Smooth muscle cell (in vitro differentiated cells): ENCODE data around the gene ABHD8. TPM values are rescaled to one million over a fixed set of nuclear protein-coding genes. Genes with fewer than 3 reads are reported as not detected.

Experiments
- DNase-seq: peaks from one replicate; lab custom pipeline; 2025; ENCODE audit not compliant: unreplicated experiment; lab: John Stamatoyannopoulos, UW
- H2AFZ ChIP-seq: fragments of 200-600 bp; sonication (generic); 2 replicates; pipeline ENCODE4 v1.6.0; 2016; ENCODE audit warnings: antibody characterized with exemption, low read depth, mild to moderate bottlenecking
- H3F3A ChIP-seq: fragments of 200-600 bp; sonication (generic); 2 replicates; pipeline ENCODE4 v1.6.0; 2017; ENCODE audit warnings: antibody characterized with exemption, low read depth
- H3K27ac ChIP-seq: fragments of 200-600 bp; sonication (generic); 2 replicates; pipeline ENCODE4 v1.5.1; 2016; ENCODE audit warnings: low read depth, mild to moderate bottlenecking
- H3K27me3 ChIP-seq: fragments of 200-600 bp; sonication (generic); 2 replicates; pipeline ENCODE4 v1.6.1; 2016; ENCODE audit warnings: low read depth, mild to moderate bottlenecking
- H3K36me3 ChIP-seq: fragments of 200-600 bp; sonication (generic); 2 replicates; pipeline ENCODE4 v1.5.1; 2016; ENCODE audit warnings: low read depth
- H3K4me1 ChIP-seq: fragments of 200-600 bp; sonication (generic); 2 replicates; pipeline ENCODE4 v1.5.1; 2016; ENCODE audit warnings: low read depth
- H3K4me2 ChIP-seq: fragments of 200-600 bp; sonication (generic); 2 replicates; pipeline ENCODE4 v1.6.0; 2016; ENCODE audit warnings: mild to moderate bottlenecking
- H3K4me3 ChIP-seq: fragments of 200-600 bp; sonication (generic); 2 replicates; pipeline ENCODE4 v1.5.1; 2016; ENCODE audit warnings: mild to moderate bottlenecking
- H3K79me2 ChIP-seq: fragments of 200-600 bp; sonication (generic); 2 replicates; pipeline ENCODE4 v1.6.0; 2016; ENCODE audit warnings: low read depth, mild to moderate bottlenecking
- H3K9ac ChIP-seq: fragments of 200-600 bp; sonication (generic); 2 replicates; pipeline ENCODE4 v1.6.0; 2016; ENCODE audit warnings: low read depth
- H3K9me3 ChIP-seq: fragments of 200-600 bp; sonication (generic); replicated peaks from 2 replicates; pipeline ENCODE4 v1.5.1; 2016; ENCODE audit warnings: low read depth
- H4K20me1 ChIP-seq: fragments of 200-600 bp; sonication (generic); 2 replicates; pipeline ENCODE4 v1.6.0; 2016; ENCODE audit warnings: low read depth
- WGBS: methylation state at CpG from one replicate; pipeline ENCODE4 v1.1.7; 2016; ENCODE audit warnings: low lambda C conversion rate; 5-methylcytosine and 5-hydroxymethylcytosine counted together
- polyA plus RNA-seq: library from polyadenylated mRNA; unstranded; fragments of >200 nt; fragmentation: Nextera tagmentation; extraction: Ambion mirVana; gene quantifications from 2 replicates; pipeline ENCODE4 v1.2.1, GENCODE V29; 2016
- total RNA-seq: library from RNA; depleted of rRNA; stranded (reverse); fragments of >200 nt; gene quantifications from 2 replicates; pipeline ENCODE4 v1.2.3, GENCODE V29; 2014
- TF ChIP-seq, protein P1 (sequence below): fragments of 200-600 bp; sonication (generic); IDR thresholded peaks from 2 replicates; pipeline ENCODE4 v1.5.1; 2017; ENCODE audit warnings: borderline replicate concordance, mild to moderate bottlenecking, antibody characterized with exemption; ENCODE audit not compliant: insufficient read depth, poor library complexity, severe bottlenecking

Gene ABHD8
- total and polyA plus RNA-seq, 2 experiments from 2014 or later: 9.2 to 15.1 TPM

DNA sequence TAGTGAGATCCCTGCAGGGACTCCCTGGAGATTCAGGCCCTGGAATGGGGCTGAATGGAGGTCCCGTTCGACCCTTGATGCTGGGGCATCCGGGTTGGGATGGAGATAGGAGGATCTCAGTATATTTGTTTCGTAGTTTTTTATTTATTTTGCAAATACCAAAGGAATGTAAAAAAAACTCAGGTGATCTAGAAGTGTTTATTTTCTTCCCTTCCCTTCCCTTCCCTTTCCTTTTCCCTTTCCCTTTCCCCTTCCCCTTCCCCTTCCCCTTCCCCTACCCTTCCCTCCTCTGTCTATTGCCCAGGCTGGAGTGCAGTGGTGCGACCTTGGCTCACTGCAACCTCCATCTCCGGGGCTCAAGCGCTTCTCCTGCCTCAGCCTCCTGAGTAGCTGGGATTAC is 38.6 kb upstream of the ABHD8 start:
- no peaks in the 10 kb centered on the region for H3K27me3 ChIP-seq
- no peak overlapping the region for H3K4me3 ChIP-seq
- H3K9ac ChIP-seq: no peak overlapping the region
- WGBS: 96% methylated on average over 7 of the region's 7 CpGs
- no peaks in the 10 kb centered on the region for H3F3A ChIP-seq
- no peaks in the 10 kb centered on the region for H3K9me3 ChIP-seq
- no peak overlapping the region for H2AFZ ChIP-seq
- no peak overlapping the region for H3K27ac ChIP-seq
- TF ChIP-seq, protein P1, sequence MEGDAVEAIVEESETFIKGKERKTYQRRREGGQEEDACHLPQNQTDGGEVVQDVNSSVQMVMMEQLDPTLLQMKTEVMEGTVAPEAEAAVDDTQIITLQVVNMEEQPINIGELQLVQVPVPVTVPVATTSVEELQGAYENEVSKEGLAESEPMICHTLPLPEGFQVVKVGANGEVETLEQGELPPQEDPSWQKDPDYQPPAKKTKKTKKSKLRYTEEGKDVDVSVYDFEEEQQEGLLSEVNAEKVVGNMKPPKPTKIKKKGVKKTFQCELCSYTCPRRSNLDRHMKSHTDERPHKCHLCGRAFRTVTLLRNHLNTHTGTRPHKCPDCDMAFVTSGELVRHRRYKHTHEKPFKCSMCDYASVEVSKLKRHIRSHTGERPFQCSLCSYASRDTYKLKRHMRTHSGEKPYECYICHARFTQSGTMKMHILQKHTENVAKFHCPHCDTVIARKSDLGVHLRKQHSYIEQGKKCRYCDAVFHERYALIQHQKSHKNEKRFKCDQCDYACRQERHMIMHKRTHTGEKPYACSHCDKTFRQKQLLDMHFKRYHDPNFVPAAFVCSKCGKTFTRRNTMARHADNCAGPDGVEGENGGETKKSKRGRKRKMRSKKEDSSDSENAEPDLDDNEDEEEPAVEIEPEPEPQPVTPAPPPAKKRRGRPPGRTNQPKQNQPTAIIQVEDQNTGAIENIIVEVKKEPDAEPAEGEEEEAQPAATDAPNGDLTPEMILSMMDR: no peak
- no peaks in the 10 kb centered on the region for H3K36me3 ChIP-seq
- no peaks in the 10 kb centered on the region for H3K79me2 ChIP-seq
- no peak for DNase-seq
- no peaks in the 10 kb centered on the region for H4K20me1 ChIP-seq
- H3K4me1 ChIP-seq: peaks cover 6% of the 10 kb centered on the region
- no peak overlapping the region for H3K4me2 ChIP-seq

DNA sequence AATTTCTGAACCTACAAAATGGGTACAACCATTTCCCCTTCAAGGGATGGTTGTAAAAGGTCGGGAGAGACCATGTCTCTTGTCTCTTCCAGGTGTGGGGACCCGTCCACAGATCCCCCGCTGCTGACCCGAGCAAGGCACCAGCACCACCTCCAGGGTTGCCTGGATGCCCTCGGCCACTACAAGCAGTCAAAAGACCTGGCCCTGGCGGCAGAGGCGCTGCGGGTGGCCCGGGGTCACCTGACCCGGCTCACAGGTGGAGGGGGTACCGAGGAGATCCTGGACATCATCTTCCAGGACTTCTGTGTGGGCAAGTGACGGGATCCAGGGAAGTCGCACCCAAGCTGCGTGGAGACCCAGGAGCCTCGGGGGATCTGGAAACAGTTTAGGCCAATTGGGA is 38.2 kb upstream of the ABHD8 start:
- H3K27ac ChIP-seq: no peak overlapping the region
- H3K9ac ChIP-seq: no peak overlapping the region
- H3K4me3 ChIP-seq: no peak overlapping the region
- H4K20me1 ChIP-seq: no peaks in the 10 kb centered on the region
- peaks cover 6% of the 10 kb centered on the region for H3K4me1 ChIP-seq
- no peaks in the 10 kb centered on the region for H3K9me3 ChIP-seq
- no peak overlapping the region for H2AFZ ChIP-seq
- H3F3A ChIP-seq: no peaks in the 10 kb centered on the region
- 98% methylated on average over 15 of the region's 15 CpGs for WGBS
- H3K79me2 ChIP-seq: no peaks in the 10 kb centered on the region
- H3K4me2 ChIP-seq: no peak overlapping the region
- TF ChIP-seq, protein P1: no peak
- no peaks in the 10 kb centered on the region for H3K36me3 ChIP-seq
- H3K27me3 ChIP-seq: no peaks in the 10 kb centered on the region
- no peak for DNase-seq

DNA sequence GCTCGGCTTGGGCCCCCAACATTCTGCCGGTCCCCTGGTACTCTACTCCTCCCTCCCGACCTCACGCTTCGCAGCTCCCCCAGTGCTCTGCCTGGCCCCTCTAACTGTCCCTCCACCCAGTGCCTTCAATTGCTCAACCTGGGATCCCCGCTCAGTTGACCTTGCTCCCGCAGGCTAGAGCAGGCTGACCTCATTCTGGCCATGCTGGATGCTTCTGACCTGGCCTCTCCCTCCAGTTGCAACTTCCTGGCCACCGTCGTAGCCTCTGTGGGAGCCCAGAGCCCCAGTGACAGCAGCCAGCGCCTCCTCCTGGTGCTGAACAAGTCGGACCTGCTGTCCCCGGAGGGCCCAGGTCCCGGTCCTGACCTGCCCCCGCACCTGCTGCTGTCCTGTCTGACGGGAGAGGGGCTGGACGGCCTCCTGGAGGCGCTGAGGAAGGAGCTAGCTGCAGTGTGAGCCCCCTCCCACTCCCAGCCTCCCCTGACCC is 37.7 kb upstream of the ABHD8 start:
- Histone ChIP-seq H3K4me3 (no peak overlapping the region), H2AFZ (no peak overlapping the region), H3K79me2 (no peaks in the 10 kb centered on the region), H3K36me3 (no peaks in the 10 kb centered on the region), H3F3A (no peaks in the 10 kb centered on the region), H3K27me3 (no peaks in the 10 kb centered on the region), H3K4me1 (peaks cover 6% of the 10 kb centered on the region), H3K9me3 (no peaks in the 10 kb centered on the region), H3K9ac (no peak overlapping the region), H4K20me1 (no peaks in the 10 kb centered on the region), H3K27ac (no peak overlapping the region), H3K4me2 (no peak overlapping the region)
- TF ChIP-seq, protein P1: no peak
- no peak for DNase-seq
- WGBS: 86% methylated on average over 16 of the region's 17 CpGs

DNA sequence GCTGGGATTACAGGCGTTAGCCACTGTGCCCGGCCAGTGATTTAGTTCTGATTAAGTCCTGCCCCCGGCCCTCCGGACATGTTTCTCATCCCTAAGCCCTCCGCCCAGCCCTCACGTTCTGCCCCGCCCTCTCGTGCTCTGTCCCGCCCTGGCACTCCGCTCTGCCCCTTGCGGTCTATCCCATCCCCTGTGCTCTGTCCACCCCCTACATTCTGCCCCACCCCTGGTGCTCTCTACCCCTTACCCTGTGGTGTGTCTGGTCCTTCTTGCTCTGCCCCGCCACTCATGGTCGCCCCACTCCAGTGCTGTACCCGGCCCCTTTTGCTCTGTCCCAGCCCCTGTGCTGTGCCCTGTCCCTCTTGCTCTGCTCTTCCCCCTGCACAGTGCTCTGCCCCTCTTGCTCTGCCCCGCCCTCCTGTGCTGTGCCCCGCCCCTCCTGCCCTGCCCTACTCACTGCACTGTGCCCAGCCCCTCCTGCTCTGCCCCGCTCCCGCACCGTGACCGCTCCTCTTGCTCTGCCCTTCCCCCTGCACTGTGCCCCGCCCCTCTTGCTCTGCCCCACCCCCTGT is 37.2 kb upstream of the ABHD8 start:
- Histone ChIP-seq H3K9ac (no peak overlapping the region), H3K4me3 (no peak overlapping the region), H3K9me3 (no peaks in the 10 kb centered on the region), H3F3A (no peaks in the 10 kb centered on the region), H3K4me2 (no peak overlapping the region), H4K20me1 (no peaks in the 10 kb centered on the region), H3K79me2 (no peaks in the 10 kb centered on the region), H3K27me3 (no peaks in the 10 kb centered on the region), H3K4me1 (peaks cover 6% of the 10 kb centered on the region), H3K27ac (no peak overlapping the region), H3K36me3 (no peaks in the 10 kb centered on the region), H2AFZ (no peak overlapping the region)
- WGBS: 81% methylated on average over 7 of the region's 21 CpGs
- TF ChIP-seq, protein P1: no peak
- DNase-seq: no peak
